ENCODE measurements around the gene EVI2A. TPM values are rescaled to one million over a fixed set of nuclear protein-coding genes. Genes with fewer than 3 reads are reported as not detected.

Gene EVI2A
- total and polyA plus RNA-seq, 7 donors, result 0.34 to 1.7 (median 0.80) TPM

DNA sequence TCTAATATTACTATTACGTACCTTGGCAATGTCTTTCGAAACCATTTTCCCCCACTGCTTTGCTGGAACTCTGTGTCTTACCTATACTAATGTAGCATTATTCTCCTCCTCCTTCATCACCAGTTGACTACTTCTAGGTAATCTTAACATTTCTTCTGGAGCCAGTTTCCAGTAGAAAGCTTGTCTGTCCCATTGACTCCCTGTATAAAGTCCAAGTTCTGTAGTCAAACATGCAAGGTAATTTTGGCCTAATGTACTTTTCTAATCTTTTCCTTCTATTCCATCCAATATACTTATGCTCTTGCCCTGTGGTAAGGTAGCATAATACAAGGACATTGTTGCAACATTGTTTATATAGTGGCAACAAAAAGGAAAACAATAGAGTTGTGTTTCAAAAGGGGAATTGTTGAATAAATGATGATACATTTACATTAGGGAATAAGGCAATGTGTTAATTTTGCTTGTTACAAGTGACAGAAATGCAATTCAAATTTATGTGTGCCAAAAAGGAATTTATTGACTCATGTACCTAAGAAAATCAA, 52.3 kb downstream of the EVI2A start:
- peaks cover 2 to 47% of the 10 kb centered on the region in 2 donors for H3K36me3 ChIP-seq (ENCODE audit: insufficient read depth in 1 of 2, low read depth in 1 of 2)
- no peak overlapping the region for H3K27ac ChIP-seq
- intact Hi-C loops (cut with DNase I), result no loop called here
- H3K9me3 ChIP-seq, result no peaks in the 10 kb centered on the region
- H3K4me1 ChIP-seq, result peaks cover 10% of the 10 kb centered on the region
- ATAC-seq (no peak), DNase-seq (no peak)
- WGBS, 3 donors, result 94 to 100% (median 97%) methylated on average over 2 of the region's 2 CpGs
- no peak overlapping the region for H3K4me3 ChIP-seq
- no peaks in the 10 kb centered on the region for H3K27me3 ChIP-seq (ENCODE audit: insufficient read depth in 3 of 3, low read length in 2 of 3)
- TF ChIP-seq, protein P1, sequence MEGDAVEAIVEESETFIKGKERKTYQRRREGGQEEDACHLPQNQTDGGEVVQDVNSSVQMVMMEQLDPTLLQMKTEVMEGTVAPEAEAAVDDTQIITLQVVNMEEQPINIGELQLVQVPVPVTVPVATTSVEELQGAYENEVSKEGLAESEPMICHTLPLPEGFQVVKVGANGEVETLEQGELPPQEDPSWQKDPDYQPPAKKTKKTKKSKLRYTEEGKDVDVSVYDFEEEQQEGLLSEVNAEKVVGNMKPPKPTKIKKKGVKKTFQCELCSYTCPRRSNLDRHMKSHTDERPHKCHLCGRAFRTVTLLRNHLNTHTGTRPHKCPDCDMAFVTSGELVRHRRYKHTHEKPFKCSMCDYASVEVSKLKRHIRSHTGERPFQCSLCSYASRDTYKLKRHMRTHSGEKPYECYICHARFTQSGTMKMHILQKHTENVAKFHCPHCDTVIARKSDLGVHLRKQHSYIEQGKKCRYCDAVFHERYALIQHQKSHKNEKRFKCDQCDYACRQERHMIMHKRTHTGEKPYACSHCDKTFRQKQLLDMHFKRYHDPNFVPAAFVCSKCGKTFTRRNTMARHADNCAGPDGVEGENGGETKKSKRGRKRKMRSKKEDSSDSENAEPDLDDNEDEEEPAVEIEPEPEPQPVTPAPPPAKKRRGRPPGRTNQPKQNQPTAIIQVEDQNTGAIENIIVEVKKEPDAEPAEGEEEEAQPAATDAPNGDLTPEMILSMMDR (IDR thresholded peaks at IDR 0.05), result no peak

Other genes with a start within 250 kb of the EVI2A start
- gene NF1, start 226.6 kb downstream of the EVI2A start, total RNA-seq, result 10 to 100 TPM; 27.4 to 35.5 (median 27.9) TPM
- 1 to 10 TPM; 3.5 to 8.1 (median 3.6) TPM for gene NF1, start 226.6 kb downstream of the EVI2A start, polyA plus RNA-seq
- gene OMG, start 24.4 kb downstream of the EVI2A start, total RNA-seq, result not detected
- under 1 TPM in 2 of 3 donors, not detected in 1; 0.03 to 0.10 TPM for gene OMG, start 24.4 kb downstream of the EVI2A start, polyA plus RNA-seq
- gene EVI2B, start 7.6 kb downstream of the EVI2A start, total RNA-seq, result 1 to 10 TPM in 3 of 4 donors, under 1 TPM in 1; 0.85 to 2.9 (median 1.8) TPM
- 1 to 10 TPM in 1 of 3 donors, under 1 TPM in 2; 0.51 to 1.2 (median 0.53) TPM for gene EVI2B, start 7.6 kb downstream of the EVI2A start, polyA plus RNA-seq
- gene RAB11FIP4, start 70.1 kb upstream of the EVI2A start, total RNA-seq, result 1 to 10 TPM in 1 of 4 donors, under 1 TPM in 3; 0.17 to 1.8 (median 0.56) TPM
- under 1 TPM; 0.04 to 0.41 (median 0.08) TPM for gene RAB11FIP4, start 70.1 kb upstream of the EVI2A start, polyA plus RNA-seq

Measured in psoas muscle (tissue), 8 donors.